ENCODE measurements around the gene BCDIN3D.

BCDIN3D gene

GRCh38 chr12:49794021-49794420 is 48.9 kb downstream of the BCDIN3D start:
- DNase-seq = no peak

GRCh38 chr12:49793620-49794019 is 49.3 kb downstream of the BCDIN3D start:
- DNase-seq = no peak

- no peak for DNase-seq
Measured at GRCh38 chr12:49792976-49793580, 49.8 kb downstream of the BCDIN3D start.

- no peak for DNase-seq
Measured at GRCh38 chr12:49792181-49792970, 50.5 kb downstream of the BCDIN3D start.

GRCh38 chr12:49791700-49792099 is 51.2 kb downstream of the BCDIN3D start:
- DNase-seq = no peak

- no peak for DNase-seq
Measured at GRCh38 chr12:49790741-49791555, 52.0 kb downstream of the BCDIN3D start.

- no peak for DNase-seq
Measured at GRCh38 chr12:49789992-49790391, 52.9 kb downstream of the BCDIN3D start.

GRCh38 chr12:49787672-49788071 is 55.2 kb downstream of the BCDIN3D start:
- DNase-seq = no peak
